ENCODE data around the gene LIN37. TPM values are rescaled to one million over a fixed set of nuclear protein-coding genes. Genes with fewer than 3 reads are reported as not detected.

Gene LIN37
- total RNA-seq, 2 donors from 2014 or later = 8.9 to 13.6 TPM

DNA sequence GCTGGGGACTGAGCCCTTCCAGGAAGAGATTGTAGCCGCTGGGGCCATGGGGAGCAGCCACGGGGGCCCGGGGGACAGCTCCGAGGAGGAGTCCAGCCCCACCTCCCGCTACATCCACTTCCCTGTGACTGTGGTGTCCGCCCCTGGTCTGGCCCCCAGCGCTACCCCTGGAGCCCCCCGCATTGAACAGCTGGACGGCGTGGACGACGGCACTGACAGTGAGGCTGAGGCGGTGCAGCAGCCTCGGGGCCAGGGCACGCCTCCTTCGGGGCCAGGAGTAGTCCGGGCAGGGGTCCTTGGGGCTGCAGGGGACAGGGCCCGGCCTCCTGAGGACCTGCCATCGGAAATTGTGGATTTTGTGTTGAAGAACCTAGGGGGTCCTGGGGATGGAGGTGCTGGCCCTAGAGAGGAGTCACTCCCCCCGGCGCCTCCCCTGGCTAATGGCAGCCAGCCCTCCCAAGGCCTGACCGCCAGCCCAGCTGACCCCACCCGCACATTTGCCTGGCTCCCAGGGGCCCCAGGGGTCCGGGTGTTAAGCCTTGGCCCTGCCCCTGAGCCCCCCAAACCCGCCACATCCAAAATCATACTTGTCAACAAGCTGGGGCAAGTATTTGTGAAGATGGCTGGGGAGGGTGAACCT, 15.7 kb upstream of the LIN37 start:
- H3K36me3 ChIP-seq = peaks cover 76% of the 10 kb centered on the region
- no peaks in the 10 kb centered on the region for H3K4me1 ChIP-seq
- H3K9me3 ChIP-seq = no peaks in the 10 kb centered on the region
- no peak for DNase-seq (ENCODE audit: low spot score)
- no peaks in the 10 kb centered on the region for H3K27me3 ChIP-seq
- H3K4me3 ChIP-seq = no peak overlapping the region
- H3K27ac ChIP-seq = no peak overlapping the region
- TF ChIP-seq, protein P1, sequence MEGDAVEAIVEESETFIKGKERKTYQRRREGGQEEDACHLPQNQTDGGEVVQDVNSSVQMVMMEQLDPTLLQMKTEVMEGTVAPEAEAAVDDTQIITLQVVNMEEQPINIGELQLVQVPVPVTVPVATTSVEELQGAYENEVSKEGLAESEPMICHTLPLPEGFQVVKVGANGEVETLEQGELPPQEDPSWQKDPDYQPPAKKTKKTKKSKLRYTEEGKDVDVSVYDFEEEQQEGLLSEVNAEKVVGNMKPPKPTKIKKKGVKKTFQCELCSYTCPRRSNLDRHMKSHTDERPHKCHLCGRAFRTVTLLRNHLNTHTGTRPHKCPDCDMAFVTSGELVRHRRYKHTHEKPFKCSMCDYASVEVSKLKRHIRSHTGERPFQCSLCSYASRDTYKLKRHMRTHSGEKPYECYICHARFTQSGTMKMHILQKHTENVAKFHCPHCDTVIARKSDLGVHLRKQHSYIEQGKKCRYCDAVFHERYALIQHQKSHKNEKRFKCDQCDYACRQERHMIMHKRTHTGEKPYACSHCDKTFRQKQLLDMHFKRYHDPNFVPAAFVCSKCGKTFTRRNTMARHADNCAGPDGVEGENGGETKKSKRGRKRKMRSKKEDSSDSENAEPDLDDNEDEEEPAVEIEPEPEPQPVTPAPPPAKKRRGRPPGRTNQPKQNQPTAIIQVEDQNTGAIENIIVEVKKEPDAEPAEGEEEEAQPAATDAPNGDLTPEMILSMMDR (IDR thresholded peaks at IDR 0.05) = no peak

DNA sequence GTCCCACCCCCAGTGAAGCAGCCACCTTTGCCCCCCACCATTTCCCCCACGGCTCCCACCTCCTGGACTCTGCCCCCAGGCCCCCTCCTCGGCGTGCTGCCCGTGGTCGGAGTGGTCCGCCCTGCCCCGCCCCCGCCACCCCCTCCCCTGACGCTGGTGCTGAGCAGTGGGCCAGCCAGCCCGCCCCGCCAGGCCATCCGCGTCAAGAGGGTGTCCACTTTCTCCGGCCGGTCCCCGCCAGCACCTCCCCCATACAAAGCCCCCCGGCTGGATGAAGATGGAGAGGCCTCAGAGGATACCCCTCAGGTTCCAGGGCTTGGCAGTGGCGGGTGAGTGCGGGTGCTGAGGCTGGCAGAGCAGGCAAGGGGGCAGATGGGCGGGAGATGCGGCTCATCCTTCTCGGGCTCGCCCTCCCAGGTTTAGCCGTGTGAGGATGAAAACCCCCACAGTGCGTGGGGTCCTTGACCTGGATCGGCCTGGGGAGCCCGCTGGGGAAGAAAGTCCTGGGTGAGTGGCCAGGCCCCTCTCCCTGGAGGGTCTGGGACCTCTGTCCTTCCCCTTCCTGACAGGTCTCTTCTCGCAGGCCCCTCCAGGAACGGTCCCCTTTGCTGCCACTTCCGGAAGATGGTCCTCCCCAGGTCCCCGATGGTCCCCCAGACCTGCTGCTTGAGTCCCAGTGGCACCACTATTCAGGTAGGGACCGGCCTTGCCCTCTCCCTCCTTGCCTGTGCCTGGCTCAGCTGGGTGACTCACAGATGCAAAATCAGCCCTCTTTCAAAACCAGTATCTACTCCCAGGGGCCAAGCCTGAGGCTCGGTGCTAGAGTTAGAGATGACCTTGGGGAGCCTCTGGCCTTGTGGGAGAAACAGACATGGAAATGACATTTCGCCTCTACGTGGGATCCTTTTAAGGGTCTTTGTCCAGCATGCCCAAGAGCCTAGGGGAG, 14.9 kb upstream of the LIN37 start:
- Histone ChIP-seq H3K9me3 (no peaks in the 10 kb centered on the region), H3K36me3 (peaks cover 76% of the 10 kb centered on the region), H3K4me1 (no peaks in the 10 kb centered on the region), H3K4me3 (no peak overlapping the region), H3K27me3 (no peaks in the 10 kb centered on the region), H3K27ac (no peak overlapping the region)
- TF ChIP-seq, protein P1 (IDR thresholded peaks at IDR 0.05) = no peak
- DNase-seq (ENCODE audit: low spot score) = no peak

DNA sequence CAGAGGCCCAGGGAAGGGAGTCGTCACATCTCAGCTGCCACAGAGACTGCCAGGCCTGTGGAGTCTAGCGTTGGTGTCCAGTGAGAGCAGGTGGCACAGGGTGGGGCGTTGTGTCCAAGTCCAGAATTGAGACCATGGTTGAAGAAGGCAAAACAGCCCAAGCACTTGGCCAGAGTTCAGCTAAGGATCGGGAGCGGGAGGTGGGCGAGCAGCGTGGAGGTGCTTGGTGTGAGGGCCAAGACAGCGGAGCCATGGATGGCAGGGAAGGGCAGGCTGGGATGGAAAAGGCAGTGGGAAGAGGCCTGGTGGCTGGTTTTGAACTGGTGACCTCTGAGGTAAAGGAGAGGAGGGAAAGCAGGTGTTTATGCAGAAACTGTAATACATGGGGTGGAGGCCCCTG, 14.1 kb upstream of the LIN37 start:
- Histone ChIP-seq H3K36me3 (peaks cover 76% of the 10 kb centered on the region), H3K4me3 (no peak overlapping the region), H3K4me1 (peaks cover 0 to under 1% of the 10 kb centered on the region in 2 donors), H3K27ac (no peak overlapping the region), H3K9me3 (no peaks in the 10 kb centered on the region), H3K27me3 (no peaks in the 10 kb centered on the region)
- no peak for DNase-seq (ENCODE audit: low spot score)
- TF ChIP-seq, protein P1 (IDR thresholded peaks at IDR 0.05) = no peak

GRCh38 chr19:35734889-35735288, 13.5 kb upstream of the LIN37 start:
- Histone ChIP-seq H3K27ac (no peak overlapping the region), H3K36me3 (peaks cover 70% of the 10 kb centered on the region)
- TF ChIP-seq, protein P1 (IDR thresholded peaks at IDR 0.05) = no peak

DNA sequence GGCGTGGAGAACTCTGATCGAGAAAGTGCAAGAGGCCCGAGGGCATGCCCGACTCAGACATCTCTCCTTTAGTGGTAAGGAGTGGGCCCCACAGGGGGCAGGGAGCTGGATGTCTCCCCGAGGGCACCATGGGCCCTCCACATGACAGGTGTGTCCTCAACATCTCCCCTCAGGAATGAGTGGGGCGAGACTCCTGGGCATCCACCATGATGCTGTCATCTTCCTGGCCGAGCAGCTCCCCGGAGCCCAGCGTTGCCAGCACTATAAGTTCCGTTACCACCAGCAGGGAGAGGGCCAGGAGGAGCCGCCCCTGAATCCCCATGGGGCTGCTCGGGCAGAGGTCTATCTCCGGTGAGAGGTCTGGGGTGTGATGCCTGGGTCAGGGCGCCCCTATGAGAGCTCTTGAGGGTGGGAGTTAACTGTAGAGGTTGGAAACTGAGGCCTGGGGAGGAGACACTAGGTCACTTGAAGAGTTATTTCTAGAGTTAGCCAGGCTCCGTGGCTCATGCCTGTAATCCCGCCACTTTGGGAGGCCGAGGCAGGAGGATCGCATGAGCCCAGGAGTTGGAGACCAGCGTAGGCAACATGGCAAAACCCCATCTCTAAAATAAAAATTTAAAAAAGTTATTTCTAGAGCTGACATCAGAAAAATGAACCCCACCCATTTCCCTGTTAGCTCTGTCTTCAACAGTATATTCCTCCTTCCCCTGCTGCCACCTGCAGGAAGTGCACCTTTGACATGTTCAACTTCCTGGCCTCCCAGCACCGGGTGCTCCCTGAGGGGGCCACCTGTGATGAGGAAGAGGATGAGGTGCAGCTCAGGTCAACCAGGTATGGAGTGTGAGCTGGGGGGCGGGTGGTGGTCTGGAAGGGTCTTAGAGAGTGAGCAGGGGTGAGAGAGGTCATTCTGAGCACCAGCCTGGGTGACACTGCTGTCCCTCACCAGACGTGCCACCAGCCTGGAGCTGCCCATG, 11.2 kb upstream of the LIN37 start:
- no peaks in the 10 kb centered on the region for H3K27me3 ChIP-seq
- DNase-seq (ENCODE audit: low spot score) = no peak
- H3K4me3 ChIP-seq = no peak overlapping the region
- no peak overlapping the region for H3K27ac ChIP-seq
- TF ChIP-seq, protein P1 (IDR thresholded peaks at IDR 0.05) = no peak
- no peaks in the 10 kb centered on the region for H3K9me3 ChIP-seq
- peaks cover 47% of the 10 kb centered on the region for H3K36me3 ChIP-seq
- peaks cover 0 to 18% of the 10 kb centered on the region in 2 donors for H3K4me1 ChIP-seq

More at GRCh38 chr19:35734889-35735288, 13.5 kb upstream of the LIN37 start:
- H3K9me3 ChIP-seq = no peaks in the 10 kb centered on the region
- no peak for DNase-seq (ENCODE audit: low spot score)
- no peak overlapping the region for H3K4me3 ChIP-seq
- no peaks in the 10 kb centered on the region for H3K27me3 ChIP-seq
- H3K4me1 ChIP-seq = peaks cover 0 to 6% of the 10 kb centered on the region in 2 donors

All from right atrium auricular region (tissue), 2 donors.